H9 (cell line): Measurements from ENCODE around the gene ARID3C. TPM values are rescaled to one million over a fixed set of nuclear protein-coding genes. Genes with fewer than 3 reads are reported as not detected.

Experiments
- DNase-seq: peaks from one replicate; pipeline ENCODE4 v3.0.0-alpha.2; 2017
- H2AFZ ChIP-seq: one replicate; pipeline ENCODE4 v1.6.1; 2013; ENCODE audit warnings: mild to moderate bottlenecking, low read length, control low read depth, moderate library complexity
- H2AK5ac ChIP-seq: 2 replicates; pipeline ENCODE4 v1.6.1; 2013; ENCODE audit warnings: low read length, control low read depth, mixed read lengths; ENCODE audit not compliant: insufficient read length
- H2BK120ac ChIP-seq: one replicate; pipeline ENCODE4 v1.6.1; 2013; ENCODE audit warnings: low read depth, mild to moderate bottlenecking, low read length, control low read depth, inconsistent platforms; ENCODE audit not compliant: poor library complexity, severe bottlenecking
- H2BK12ac ChIP-seq: 2 replicates; pipeline ENCODE4 v1.6.1; 2013; ENCODE audit warnings: low read length, control low read depth, mixed read lengths, low read depth; ENCODE audit not compliant: insufficient read length
- H2BK15ac ChIP-seq: 2 replicates; pipeline ENCODE4 v1.6.1; 2013; ENCODE audit warnings: low read depth, low read length, control low read depth
- H2BK20ac ChIP-seq: one replicate; pipeline ENCODE4 v1.6.1; 2013; ENCODE audit warnings: low read depth, mild to moderate bottlenecking, low read length, control low read depth, inconsistent platforms; ENCODE audit not compliant: poor library complexity, severe bottlenecking
- H2BK5ac ChIP-seq: 2 replicates; pipeline ENCODE4 v1.6.1; 2013; ENCODE audit warnings: low read length, control low read depth, mixed read lengths; ENCODE audit not compliant: insufficient read length
- H3K14ac ChIP-seq: 2 replicates; pipeline ENCODE4 v1.6.1; 2013; ENCODE audit warnings: low read length, control low read depth; ENCODE audit not compliant: insufficient read depth
- H3K18ac ChIP-seq: 2 replicates; pipeline ENCODE4 v1.6.1; 2013; ENCODE audit warnings: low read depth, mild to moderate bottlenecking, mixed read lengths, low read length, control low read depth; ENCODE audit not compliant: insufficient read length
- H3K23ac ChIP-seq: 2 replicates; pipeline ENCODE4 v1.6.1; 2013; ENCODE audit warnings: low read length, control low read depth, mixed read lengths, low read depth; ENCODE audit not compliant: insufficient read length
- H3K23me2 ChIP-seq: 2 replicates; pipeline ENCODE4 v1.6.1; 2013; ENCODE audit warnings: low read depth, mild to moderate bottlenecking, mixed read lengths, low read length, control low read depth; ENCODE audit not compliant: insufficient read length, poor library complexity, severe bottlenecking
- H3K27ac ChIP-seq: 2 replicates; pipeline ENCODE4 v1.5.1; 2013; ENCODE audit warnings: low read length, control low read depth, mixed read lengths, low read depth; ENCODE audit not compliant: insufficient read length
- H3K27me3 ChIP-seq: 2 replicates; pipeline ENCODE4 v1.6.1; 2013; ENCODE audit warnings: low read length, control low read depth, inconsistent platforms; ENCODE audit not compliant: insufficient read depth
- H3K4ac ChIP-seq: 2 replicates; pipeline ENCODE4 v1.6.1; 2013; ENCODE audit warnings: low read depth, mild to moderate bottlenecking, control low read depth, inconsistent platforms, low read length, moderate library complexity
- H3K4me1 ChIP-seq: 2 replicates; pipeline ENCODE4 v1.6.1; 2013; ENCODE audit warnings: low read length, control low read depth, inconsistent platforms; ENCODE audit not compliant: insufficient read depth
- H3K4me2 ChIP-seq: 2 replicates; pipeline ENCODE4 v1.6.1; 2013; ENCODE audit warnings: low read length, control low read depth, mixed read lengths; ENCODE audit not compliant: insufficient read length, insufficient read depth
- H3K56ac ChIP-seq: 2 replicates; pipeline ENCODE4 v1.6.1; 2013; ENCODE audit warnings: low read depth, mild to moderate bottlenecking, mixed read lengths, low read length, control low read depth; ENCODE audit not compliant: insufficient read length
- H3K79me1 ChIP-seq: 2 replicates; pipeline ENCODE4 v1.6.1; 2013; ENCODE audit warnings: low read depth, mild to moderate bottlenecking, moderate library complexity, low read length, control low read depth, inconsistent platforms; ENCODE audit not compliant: insufficient read depth, poor library complexity, severe bottlenecking
- H3K79me2 ChIP-seq: 2 replicates; pipeline ENCODE4 v1.6.1; 2013; ENCODE audit warnings: low read length, control low read depth, inconsistent platforms; ENCODE audit not compliant: insufficient read depth
- H3K9ac ChIP-seq: 2 replicates; pipeline ENCODE4 v1.6.1; 2013; ENCODE audit warnings: low read length, control low read depth, mixed read lengths; ENCODE audit not compliant: insufficient read length; ENCODE audit errors: extremely low read depth
- H3K9me3 ChIP-seq: one replicate; pipeline ENCODE4 v1.6.1; 2013; ENCODE audit warnings: low read depth, low read length, inconsistent platforms; ENCODE audit not compliant: control insufficient read depth
- H3T11ph ChIP-seq: one replicate; pipeline ENCODE4 v1.6.1; 2013; ENCODE audit warnings: mild to moderate bottlenecking, low read length, control low read depth, inconsistent platforms
- H4K20me1 ChIP-seq: one replicate; pipeline ENCODE4 v1.6.1; 2013; ENCODE audit not compliant: control insufficient read depth, insufficient read length, insufficient read depth
- H4K5ac ChIP-seq: 2 replicates; pipeline ENCODE4 v1.6.1; 2013; ENCODE audit warnings: low read depth, mild to moderate bottlenecking, mixed read lengths, low read length, control low read depth; ENCODE audit not compliant: insufficient read length
- H4K8ac ChIP-seq: replicated peaks from 2 replicates; pipeline ENCODE4 v1.6.1; 2013; ENCODE audit warnings: low read length, control low read depth, mixed read lengths, low read depth; ENCODE audit not compliant: insufficient read length
- H4K91ac ChIP-seq: 2 replicates; pipeline ENCODE4 v1.6.1; 2013; ENCODE audit warnings: low read depth, mild to moderate bottlenecking, moderate library complexity, mixed read lengths, low read length, control low read depth; ENCODE audit not compliant: insufficient read length
- H3K27ac Mint-ChIP-seq, 3 experiments: 2 replicates in 2 of 3; 3 replicates in 1 of 3; pipeline ENCODE4 v1.8.0; 2020 to 2021; ENCODE audit warnings: mixed read lengths in 3 of 3, mild to moderate bottlenecking in 1 of 3, moderate library complexity in 1 of 3
- H3K27me3 Mint-ChIP-seq: 2 replicates; pipeline ENCODE4 v1.8.0; 2021; ENCODE audit warnings: low read depth, mild to moderate bottlenecking, moderate library complexity, mixed read lengths
- H3K36me3 Mint-ChIP-seq, 3 experiments: 2 replicates in 2 of 3; 3 replicates in 1 of 3; pipeline ENCODE4 v1.8.0; 2020 to 2021; ENCODE audit warnings: low read depth in 3 of 3, mixed read lengths in 3 of 3; ENCODE audit not compliant: insufficient read depth in 1 of 3
- H3K4me1 Mint-ChIP-seq, 2 experiments: 2 replicates each; pipeline ENCODE4 v1.8.0; 2020; ENCODE audit warnings: mixed read lengths in 2 of 2
- H3K4me3 Mint-ChIP-seq, 2 experiments: 2 replicates in 1 of 2; 3 replicates in 1 of 2; pipeline ENCODE4 v1.8.0; 2020 to 2021; ENCODE audit warnings: mild to moderate bottlenecking in 2 of 2, mixed read lengths in 2 of 2, moderate library complexity in 1 of 2
- H3K9me3 Mint-ChIP-seq, 2 experiments: 2 replicates in 1 of 2; 3 replicates in 1 of 2; pipeline ENCODE4 v1.8.0; 2020; ENCODE audit warnings: mild to moderate bottlenecking in 2 of 2, mixed read lengths in 2 of 2, moderate library complexity in 1 of 2
- WGBS: extraction: QIAGEN DNeasy Blood & Tissue Kit; methylation state at CpG from one replicate; pipeline ENCODE4 v1.1.7; 2013; ENCODE audit warnings: missing lambda C conversion rate, low lambda C conversion rate, mixed read lengths; ENCODE audit not compliant: insufficient read length; ENCODE audit errors: extremely low coverage; 5-methylcytosine and 5-hydroxymethylcytosine counted together
- total RNA-seq: library from RNA; stranded (reverse); gene quantifications from 2 replicates; pipeline ENCODE4 v1.2.1, GENCODE V29; 2021
- TF ChIP-seq, protein P1 (sequence below): fragments of 200-600 bp; sonication (generic); conservative IDR thresholded peaks from 3 replicates; pipeline ENCODE4 v1.8.0; 2021; ENCODE audit warnings: antibody characterized with exemption, mild to moderate bottlenecking

The ARID3C gene
- total RNA-seq, 1 experiment from 2014 or later, result not detected

GRCh38 chr9:34658461-34658860, 29.6 kb upstream of the ARID3C start:
- Histone ChIP-seq H2BK12ac (no peak overlapping the region), H3T11ph (no peak overlapping the region), H4K5ac (no peak overlapping the region), H3K4me2 (no peak overlapping the region), H3K9me3 (no peaks in the 10 kb centered on the region), H3K14ac (no peak overlapping the region), H4K20me1 (no peaks in the 10 kb centered on the region), H2BK5ac (no peak overlapping the region), H3K9ac (no peak overlapping the region), H3K79me1 (no peaks in the 10 kb centered on the region), H2BK20ac (no peak overlapping the region), H2BK15ac (no peak overlapping the region), H2AFZ (no peak overlapping the region), H4K8ac (no peak overlapping the region), H3K27ac (no peak overlapping the region), H2BK120ac (no peak overlapping the region), H3K27me3 (no peaks in the 10 kb centered on the region), H3K23ac (no peak overlapping the region), H3K18ac (no peak overlapping the region), H4K91ac (no peak overlapping the region), H3K4ac (no peak overlapping the region), H3K4me1 (no peaks in the 10 kb centered on the region; the same call in 1 of the 2 replicates), H2AK5ac (no peak overlapping the region), H3K56ac (no peak overlapping the region), H3K79me2 (no peaks in the 10 kb centered on the region), H3K23me2 (no peaks in the 10 kb centered on the region)
- Mint-ChIP-seq H3K27me3 (peaks cover 6% of the 10 kb centered on the region), H3K36me3 (no peaks in the 10 kb centered on the region), H3K9me3 (no peaks in the 10 kb centered on the region), H3K27ac (no peak overlapping the region; a peak in 1 of 7 replicates), H3K4me3 (no peak overlapping the region), H3K4me1 (peaks cover 7 to 20% of the 10 kb centered on the region in 2 experiments)
- DNase-seq, result no peak
- TF ChIP-seq, protein P1, sequence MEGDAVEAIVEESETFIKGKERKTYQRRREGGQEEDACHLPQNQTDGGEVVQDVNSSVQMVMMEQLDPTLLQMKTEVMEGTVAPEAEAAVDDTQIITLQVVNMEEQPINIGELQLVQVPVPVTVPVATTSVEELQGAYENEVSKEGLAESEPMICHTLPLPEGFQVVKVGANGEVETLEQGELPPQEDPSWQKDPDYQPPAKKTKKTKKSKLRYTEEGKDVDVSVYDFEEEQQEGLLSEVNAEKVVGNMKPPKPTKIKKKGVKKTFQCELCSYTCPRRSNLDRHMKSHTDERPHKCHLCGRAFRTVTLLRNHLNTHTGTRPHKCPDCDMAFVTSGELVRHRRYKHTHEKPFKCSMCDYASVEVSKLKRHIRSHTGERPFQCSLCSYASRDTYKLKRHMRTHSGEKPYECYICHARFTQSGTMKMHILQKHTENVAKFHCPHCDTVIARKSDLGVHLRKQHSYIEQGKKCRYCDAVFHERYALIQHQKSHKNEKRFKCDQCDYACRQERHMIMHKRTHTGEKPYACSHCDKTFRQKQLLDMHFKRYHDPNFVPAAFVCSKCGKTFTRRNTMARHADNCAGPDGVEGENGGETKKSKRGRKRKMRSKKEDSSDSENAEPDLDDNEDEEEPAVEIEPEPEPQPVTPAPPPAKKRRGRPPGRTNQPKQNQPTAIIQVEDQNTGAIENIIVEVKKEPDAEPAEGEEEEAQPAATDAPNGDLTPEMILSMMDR, result no peak
- no CpG with 5 or more reads among the region's 14 CpGs for WGBS
